HG02981 (cell line): ENCODE results near the gene SCAF8.
"Not testable (repeated sequence)": the region's sequence is repeated elsewhere in the genome, so short reads cannot be mapped to it uniquely, and the experiment has no call there.

Experiments
- ATAC-seq: cut with Tn5 transposase; IDR thresholded peaks from one replicate; pipeline ENCODE4 v1.9.1; 2021; ENCODE audit warnings: mild to moderate bottlenecking, moderate library complexity; ENCODE audit not compliant: unreplicated experiment

SCAF8 gene

DNA sequence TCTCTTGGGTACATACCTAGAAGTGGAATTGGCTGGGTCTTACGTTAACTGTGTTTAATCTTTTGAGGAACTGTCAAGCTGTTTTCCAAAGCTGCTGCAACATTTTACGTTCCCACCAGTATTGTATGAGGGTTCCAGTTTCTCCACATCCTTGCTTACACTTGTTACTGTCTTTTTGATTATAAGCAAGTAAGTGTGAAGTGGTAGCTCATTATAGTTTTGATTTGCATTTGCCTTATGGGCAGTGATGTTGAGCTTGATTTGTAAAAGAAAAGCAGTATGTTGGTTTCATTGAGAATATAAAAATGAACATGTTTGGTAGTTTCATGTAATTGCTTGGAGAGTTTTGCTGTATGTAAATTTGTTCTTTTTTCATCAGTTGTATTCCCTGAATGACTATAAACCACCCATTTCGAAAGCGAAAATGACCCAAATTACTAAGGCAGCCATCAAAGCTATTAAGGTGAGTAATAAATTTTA, 40.4 kb downstream of the SCAF8 start:
- peak; percentile 96 for ATAC-seq

DNA sequence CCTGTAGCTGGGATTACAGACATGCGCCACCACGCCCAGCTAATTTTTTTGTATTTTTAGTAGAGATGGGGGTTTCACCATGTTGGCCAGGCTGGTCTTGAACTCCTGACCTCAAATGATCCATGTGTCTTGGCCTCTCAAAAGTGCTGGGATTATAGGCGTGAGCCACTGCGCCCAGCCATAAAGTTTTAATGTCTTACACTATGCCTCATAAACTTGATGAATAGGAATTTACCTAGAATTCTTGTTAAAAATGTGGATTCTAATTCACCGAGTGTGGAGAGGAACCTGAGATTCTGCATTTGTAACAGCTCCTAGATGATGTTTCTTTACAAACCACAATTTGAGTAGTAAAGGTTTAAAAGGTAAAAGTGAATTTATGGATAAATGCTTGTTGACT, 45.9 kb downstream of the SCAF8 start:
- not testable (repeated sequence) for ATAC-seq

GRCh38 chr6:154782193-154782592, 49.0 kb downstream of the SCAF8 start:
- no peak for ATAC-seq

GRCh38 chr6:154783229-154783628, 50.0 kb downstream of the SCAF8 start:
- ATAC-seq, result peak; percentile 81

DNA sequence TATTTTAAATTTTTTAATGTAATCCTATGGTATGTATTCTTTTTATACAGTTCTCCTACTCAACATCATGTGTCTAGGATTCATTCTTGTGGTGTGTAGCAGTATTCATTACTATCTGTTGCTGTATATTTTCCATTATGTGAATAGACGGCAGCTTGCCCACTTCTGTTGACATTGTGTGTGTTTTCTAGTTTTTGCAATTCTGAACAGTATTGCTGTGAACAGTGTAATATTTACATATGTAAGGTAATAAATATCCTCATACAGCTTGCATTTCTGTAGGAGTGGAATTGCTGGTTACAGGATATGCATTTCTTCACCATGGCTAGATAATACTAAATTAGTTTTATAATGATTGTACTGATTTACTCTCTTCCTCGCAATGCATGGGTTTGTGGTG, 51.9 kb downstream of the SCAF8 start:
- no peak for ATAC-seq

- no peak for ATAC-seq
Measured at GRCh38 chr6:154786144-154786868, 53.1 kb downstream of the SCAF8 start.

GRCh38 chr6:154791556-154792317, 58.5 kb downstream of the SCAF8 start:
- no peak for ATAC-seq

- no peak for ATAC-seq
Measured at GRCh38 chr6:154792325-154792724, 59.1 kb downstream of the SCAF8 start.

- ATAC-seq, result no peak
Measured at GRCh38 chr6:154792761-154793160, 59.5 kb downstream of the SCAF8 start.

DNA sequence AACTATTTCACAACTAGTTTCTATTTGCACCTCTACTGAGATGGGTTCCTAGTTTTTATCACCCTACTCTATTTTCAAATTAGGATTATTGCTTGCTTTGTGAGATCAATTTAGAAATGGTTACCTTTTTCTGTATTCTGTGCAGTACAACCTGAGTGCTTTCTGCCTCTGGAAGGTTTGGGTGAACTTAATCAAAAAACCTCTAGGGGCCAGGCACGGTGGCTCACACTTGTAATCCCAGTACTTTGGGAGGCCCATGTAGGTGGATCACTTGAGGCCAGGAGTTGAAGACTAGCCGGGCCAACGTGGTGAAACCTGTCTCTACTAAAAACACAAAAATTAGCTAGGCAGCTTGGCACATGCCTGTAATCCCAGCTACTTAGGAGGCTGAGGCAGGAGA, 63.3 kb downstream of the SCAF8 start:
- no peak for ATAC-seq

DNA sequence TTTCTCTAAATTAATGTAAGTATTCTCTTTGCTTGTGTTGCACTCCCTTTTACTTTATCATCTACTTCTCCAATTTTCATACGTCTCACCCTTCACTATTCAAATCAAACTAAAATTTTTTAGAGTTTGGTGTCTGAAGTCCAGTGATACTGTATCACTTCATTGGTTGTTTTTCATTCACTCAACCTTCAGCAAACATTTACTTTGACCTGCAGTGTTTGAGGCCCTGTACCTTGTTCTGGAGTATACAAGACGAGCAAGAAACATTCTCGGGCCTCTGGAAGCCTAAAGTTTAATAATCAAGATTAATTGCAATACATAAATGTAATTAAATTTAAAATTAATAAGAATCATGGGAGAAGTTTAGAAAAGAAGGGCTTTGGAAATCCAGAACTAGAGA, 64.6 kb downstream of the SCAF8 start:
- no peak for ATAC-seq

DNA sequence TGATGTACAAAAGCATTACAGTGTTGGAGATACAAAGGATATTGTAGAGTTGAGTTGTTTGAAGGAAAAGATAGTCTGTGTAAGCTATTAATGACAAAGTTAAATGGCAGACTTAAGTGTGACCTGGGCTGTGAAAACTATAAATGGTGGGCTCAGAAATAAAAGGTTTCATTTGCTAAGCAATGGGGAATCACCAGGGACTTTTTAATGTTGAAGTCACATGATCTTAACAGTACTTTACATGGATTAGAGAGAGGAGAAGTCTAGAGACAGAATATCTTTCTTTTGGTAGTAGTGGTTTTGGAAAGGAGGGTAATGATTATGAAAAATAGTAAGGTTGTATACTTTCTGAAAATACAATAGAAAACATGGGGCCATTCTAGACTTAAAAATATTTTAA, 67.1 kb downstream of the SCAF8 start:
- no peak for ATAC-seq

DNA sequence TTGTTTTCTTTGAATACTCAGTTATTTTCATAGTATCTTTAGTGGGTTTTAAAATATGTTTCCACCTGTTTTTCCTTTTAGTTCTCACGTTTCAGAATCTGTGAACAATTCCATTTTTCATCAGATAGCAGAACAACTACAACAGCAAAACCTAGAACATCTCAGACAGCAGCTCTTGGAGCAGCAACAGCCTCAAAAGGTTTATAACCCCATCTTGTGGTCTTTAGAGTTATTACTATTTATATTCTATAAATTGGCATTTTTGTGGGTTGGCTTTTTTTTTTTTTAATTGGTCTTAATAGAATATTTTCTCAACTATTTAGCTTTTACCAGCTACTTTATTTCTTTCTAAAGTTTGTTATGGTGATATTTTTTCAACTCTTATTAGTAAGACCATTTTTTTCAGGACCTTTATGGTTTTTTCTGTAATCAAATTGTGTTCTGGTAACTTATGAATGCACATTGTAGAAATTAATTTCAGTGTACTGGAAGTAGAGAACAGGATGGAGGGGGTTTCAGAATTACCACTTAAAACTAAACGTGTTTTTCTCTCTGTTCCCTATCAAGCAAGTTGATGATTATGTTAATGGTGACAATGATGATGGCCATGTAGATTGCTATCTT, 72.2 kb downstream of the SCAF8 start:
- ATAC-seq, result no peak

- no peak for ATAC-seq
Measured at GRCh38 chr6:154806804-154807203, 73.6 kb downstream of the SCAF8 start.

DNA sequence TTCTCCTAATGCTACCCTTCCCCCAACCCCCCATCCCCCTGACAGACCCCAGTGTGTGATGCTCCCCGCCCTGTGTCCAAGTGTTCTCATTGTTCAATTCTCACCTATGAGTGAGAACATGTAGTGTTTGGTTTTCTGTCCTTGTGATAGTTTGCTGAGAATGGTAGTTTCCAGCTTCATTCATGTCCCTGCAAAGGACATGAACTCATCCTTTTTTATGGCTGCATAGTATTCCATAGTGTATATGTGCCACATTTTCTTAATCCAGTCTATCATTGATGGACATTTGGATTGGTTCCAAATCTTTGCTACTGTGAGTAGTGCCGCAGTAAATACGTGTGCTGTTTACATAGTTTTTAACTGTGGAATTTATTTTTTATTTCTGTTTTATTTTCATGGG, 78.4 kb downstream of the SCAF8 start:
- ATAC-seq, result not testable (repeated sequence)

- peak; percentile 85 for ATAC-seq
Measured at GRCh38 chr6:154814063-154814462, 80.8 kb downstream of the SCAF8 start.

DNA sequence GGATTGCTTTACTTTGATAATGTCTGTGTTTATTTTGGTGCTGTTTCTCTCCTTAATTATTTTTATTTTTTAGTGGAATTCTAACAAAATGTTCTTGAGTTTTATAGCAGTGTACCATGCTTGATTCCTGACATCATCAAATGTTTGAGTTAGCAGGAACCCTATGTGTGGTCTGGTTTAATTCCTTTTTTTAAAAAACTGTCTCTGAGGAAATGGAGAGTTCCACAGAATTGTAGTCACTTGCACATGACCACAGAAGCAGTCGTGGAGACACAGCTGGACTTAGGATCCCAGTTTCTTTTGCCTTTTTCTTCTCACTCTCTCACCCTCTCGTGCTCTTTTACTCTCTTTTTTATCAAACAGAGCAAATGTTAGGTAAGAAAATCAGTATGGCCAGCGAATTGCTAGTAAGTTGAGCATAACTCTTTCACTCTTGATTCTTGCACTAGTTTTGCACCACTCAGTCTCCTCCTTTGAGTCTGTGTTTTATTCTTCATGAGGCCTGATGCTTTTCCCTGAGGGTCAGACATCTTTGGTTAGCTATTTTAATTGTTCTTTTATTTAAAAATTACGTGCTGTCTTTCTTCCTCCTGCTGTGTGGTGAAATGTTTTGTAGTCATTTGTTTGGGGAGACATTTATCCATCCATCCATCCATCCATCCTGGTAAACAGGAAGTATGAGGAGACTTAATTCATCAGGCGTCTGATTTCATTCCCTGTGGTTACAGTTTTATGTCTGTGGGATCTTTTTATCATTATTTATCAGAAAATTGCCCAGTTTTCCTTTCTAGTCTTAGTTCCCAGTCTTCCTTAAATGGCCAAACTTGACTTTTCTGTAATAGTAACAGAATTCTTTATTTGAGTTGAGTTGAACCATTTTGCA, 83.0 kb downstream of the SCAF8 start:
- no peak for ATAC-seq

- ATAC-seq, result no peak
Measured at GRCh38 chr6:154821099-154821498, 87.9 kb downstream of the SCAF8 start.

DNA sequence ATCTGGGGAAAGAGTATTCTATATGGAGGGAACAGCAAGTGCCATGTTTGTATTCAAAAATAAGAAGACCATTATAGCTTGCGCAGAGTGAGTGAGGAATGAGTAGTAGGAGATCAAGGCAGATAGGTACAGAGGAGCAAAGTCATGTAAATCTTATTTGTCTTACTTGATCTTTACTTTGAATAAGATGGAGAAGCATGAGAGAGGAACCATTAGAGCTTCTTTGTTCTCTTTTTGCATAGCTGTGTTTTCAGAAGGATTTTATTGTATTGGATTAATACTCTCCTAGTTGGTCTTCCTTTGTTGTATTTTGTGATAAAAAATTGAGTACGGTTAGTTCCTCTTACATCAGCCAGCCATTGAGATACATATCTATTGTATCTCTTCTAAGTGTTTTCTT, 88.4 kb downstream of the SCAF8 start:
- ATAC-seq, result no peak

GRCh38 chr6:154822947-154823558, 89.8 kb downstream of the SCAF8 start:
- ATAC-seq, result no peak
